ENCODE data around the gene RANBP1.

RANBP1 gene

DNA sequence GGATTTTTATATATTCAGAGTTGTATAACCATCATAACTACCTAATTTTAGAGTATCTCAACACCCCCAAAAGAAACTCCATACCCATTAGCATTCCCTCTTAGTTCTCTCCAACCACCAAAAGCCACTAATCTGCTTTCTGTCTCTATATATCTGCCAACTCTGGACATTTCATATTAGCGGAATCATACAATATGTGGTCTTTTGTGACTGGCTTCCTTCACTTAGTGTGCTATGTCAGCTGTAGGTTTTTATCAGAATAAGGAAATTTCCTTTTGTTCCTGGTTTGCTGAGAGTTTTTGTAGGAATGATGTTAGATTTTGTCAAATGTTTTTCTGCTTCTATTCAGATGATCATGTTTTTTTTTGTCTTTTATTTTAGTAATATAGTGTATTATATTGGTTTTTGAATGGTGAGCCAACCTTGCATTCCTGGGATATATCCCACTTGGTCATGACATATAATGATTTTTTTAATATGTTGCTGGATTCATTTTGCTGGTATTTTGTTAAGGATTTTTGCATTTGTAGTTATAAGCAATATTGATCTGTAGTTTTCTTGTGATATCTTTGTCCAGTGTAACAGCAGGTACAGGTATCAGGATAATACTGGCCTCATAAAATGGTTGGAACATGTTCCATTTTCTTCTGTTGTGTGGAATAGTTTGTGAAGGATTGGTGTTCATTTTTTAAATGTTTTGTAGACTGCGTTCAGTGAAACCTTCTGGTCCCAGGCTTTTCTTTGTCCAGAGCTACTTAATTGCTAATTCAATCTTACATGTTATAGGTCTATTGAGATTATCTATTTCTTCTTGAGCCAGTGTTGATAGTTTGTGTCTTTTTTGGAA, 19.1 kb upstream of the RANBP1 start:
- no peaks in the 10 kb centered on the region for H3K9me3 ChIP-seq (ENCODE audit: control insufficient read depth in 5 of 5, low read length in 5 of 5)
- no peak overlapping the region for H3K9ac ChIP-seq (ENCODE audit: low read length in 5 of 5)

GRCh38 chr22:20099099-20099711, 16.7 kb upstream of the RANBP1 start:
- Histone ChIP-seq H3K27ac (ENCODE audit: low read depth, low read length) (no peak overlapping the region), H3K9ac (ENCODE audit: low read length in 5 of 5) (no peak overlapping the region), H3K4me1 (ENCODE audit: control insufficient read depth in 5 of 5, insufficient read depth in 5 of 5, low read length in 5 of 5) (no peaks in the 10 kb centered on the region), H3K36me3 (ENCODE audit: control insufficient read depth in 5 of 5, insufficient read depth in 5 of 5, low read length in 5 of 5) (peaks cover 27 to 78% (median 70%) of the 10 kb centered on the region in 5 donors), H3K4me3 (ENCODE audit: low read depth in 1 of 5, low read length in 5 of 5) (no peak overlapping the region), H3K27me3 (ENCODE audit: control insufficient read depth in 5 of 5, insufficient read depth in 4 of 5, low read length in 5 of 5) (no peaks in the 10 kb centered on the region), H3K9me3 (ENCODE audit: control insufficient read depth in 5 of 5, low read length in 5 of 5) (no peaks in the 10 kb centered on the region)

More for the DNA sequence above, 19.1 kb upstream of the RANBP1 start:
- Histone ChIP-seq H3K27ac (ENCODE audit: low read depth, low read length) (no peak overlapping the region), H3K4me3 (ENCODE audit: low read depth in 1 of 5, low read length in 5 of 5) (no peak overlapping the region), H3K27me3 (ENCODE audit: control insufficient read depth in 5 of 5, insufficient read depth in 4 of 5, low read length in 5 of 5) (no peaks in the 10 kb centered on the region), H3K36me3 (ENCODE audit: control insufficient read depth in 5 of 5, insufficient read depth in 5 of 5, low read length in 5 of 5) (peaks cover 25 to 85% (median 83%) of the 10 kb centered on the region in 5 donors), H3K4me1 (ENCODE audit: control insufficient read depth in 5 of 5, insufficient read depth in 5 of 5, low read length in 5 of 5) (no peaks in the 10 kb centered on the region)

GRCh38 chr22:20101638-20102037, 14.3 kb upstream of the RANBP1 start:
- Histone ChIP-seq H3K27me3 (ENCODE audit: control insufficient read depth in 5 of 5, insufficient read depth in 4 of 5, low read length in 5 of 5) (no peaks in the 10 kb centered on the region), H3K4me3 (ENCODE audit: low read depth in 1 of 5, low read length in 5 of 5) (no peak overlapping the region), H3K9ac (ENCODE audit: low read length in 5 of 5) (no peak overlapping the region), H3K36me3 (ENCODE audit: control insufficient read depth in 5 of 5, insufficient read depth in 5 of 5, low read length in 5 of 5) (peaks cover 18 to 78% (median 71%) of the 10 kb centered on the region in 5 donors), H3K4me1 (ENCODE audit: control insufficient read depth in 5 of 5, insufficient read depth in 5 of 5, low read length in 5 of 5) (no peaks in the 10 kb centered on the region), H3K9me3 (ENCODE audit: control insufficient read depth in 5 of 5, low read length in 5 of 5) (no peaks in the 10 kb centered on the region), H3K27ac (ENCODE audit: low read depth, low read length) (no peak overlapping the region)

DNA sequence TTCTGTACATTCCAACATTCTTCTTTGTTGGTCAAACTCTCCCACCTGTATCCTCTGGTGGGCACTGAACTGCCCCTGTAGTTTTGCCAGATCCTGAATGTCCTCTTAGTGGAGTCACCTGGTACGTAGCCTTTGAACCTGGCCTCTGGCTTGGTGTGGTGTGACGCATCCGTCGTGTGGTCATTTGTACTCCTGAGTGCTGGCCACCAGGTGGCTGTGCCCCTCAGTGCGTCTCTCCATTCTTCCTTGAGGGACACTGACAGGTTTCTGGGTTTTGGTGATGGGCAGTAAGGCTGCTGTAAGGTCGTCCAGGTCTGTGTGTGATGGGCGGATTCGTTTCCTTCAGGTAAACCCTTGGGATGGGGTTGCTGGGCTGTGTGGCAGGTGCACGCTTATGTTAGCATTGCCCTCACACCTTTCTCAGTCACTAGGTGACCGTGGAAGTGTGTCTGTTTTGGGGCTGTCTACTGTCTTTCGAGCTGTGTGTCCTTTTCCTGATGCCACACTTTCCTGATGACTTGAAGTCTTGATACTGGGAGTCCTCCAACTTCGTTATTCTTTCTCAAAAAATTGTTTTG, 13.6 kb upstream of the RANBP1 start:
- no peak overlapping the region for H3K4me3 ChIP-seq (ENCODE audit: low read depth in 1 of 5, low read length in 5 of 5)
- peaks cover 12 to 84% (median 76%) of the 10 kb centered on the region in 5 donors for H3K36me3 ChIP-seq (ENCODE audit: control insufficient read depth in 5 of 5, insufficient read depth in 5 of 5, low read length in 5 of 5)
- H3K9me3 ChIP-seq (ENCODE audit: control insufficient read depth in 5 of 5, low read length in 5 of 5): no peaks in the 10 kb centered on the region
- no peak overlapping the region for H3K27ac ChIP-seq (ENCODE audit: low read depth, low read length)
- H3K9ac ChIP-seq (ENCODE audit: low read length in 5 of 5): no peak overlapping the region
- H3K27me3 ChIP-seq (ENCODE audit: control insufficient read depth in 5 of 5, insufficient read depth in 4 of 5, low read length in 5 of 5): no peaks in the 10 kb centered on the region
- H3K4me1 ChIP-seq (ENCODE audit: control insufficient read depth in 5 of 5, insufficient read depth in 5 of 5, low read length in 5 of 5): no peaks in the 10 kb centered on the region

DNA sequence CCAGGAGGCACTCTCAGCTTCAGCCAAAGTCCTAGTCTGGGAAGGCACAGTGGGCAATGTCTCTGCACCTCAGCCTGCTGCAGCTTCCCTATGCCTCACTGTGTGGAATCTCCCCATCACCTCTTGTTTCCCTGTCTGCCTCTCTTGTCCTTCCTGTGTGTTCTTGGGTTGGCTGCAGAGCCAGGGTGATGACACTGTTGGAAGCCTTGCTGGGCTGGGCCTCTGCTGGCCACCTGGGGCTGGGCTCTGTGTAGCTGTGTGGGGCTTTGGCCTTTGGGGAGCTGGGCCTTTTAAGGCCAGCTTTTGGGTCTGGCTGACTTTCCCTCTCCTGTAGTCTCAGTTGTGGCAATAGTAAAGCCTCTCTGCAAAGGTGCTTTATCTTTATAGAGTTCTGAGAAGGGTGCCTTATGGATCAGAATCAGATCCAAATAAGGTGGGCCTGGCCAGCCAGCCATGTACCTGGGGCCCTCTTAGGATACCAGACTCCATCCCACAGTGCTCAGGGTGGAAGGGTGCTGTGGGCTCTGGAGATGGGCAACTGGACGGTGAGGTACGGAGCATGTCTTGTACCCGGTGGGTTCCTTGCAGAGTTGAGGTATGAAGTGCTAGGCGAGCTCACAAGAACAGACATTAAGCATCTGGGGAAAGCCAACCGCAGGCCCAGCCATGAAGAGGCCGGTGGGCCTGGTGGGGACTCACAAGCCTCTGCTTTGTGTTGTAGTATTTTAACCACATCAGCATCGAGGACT, 10.3 kb upstream of the RANBP1 start:
- no peaks in the 10 kb centered on the region for H3K27me3 ChIP-seq (ENCODE audit: control insufficient read depth in 5 of 5, insufficient read depth in 4 of 5, low read length in 5 of 5)
- no peaks in the 10 kb centered on the region for H3K9me3 ChIP-seq (ENCODE audit: control insufficient read depth in 5 of 5, low read length in 5 of 5)
- no peak overlapping the region for H3K4me3 ChIP-seq (ENCODE audit: low read depth in 1 of 5, low read length in 5 of 5)
- peaks cover 2 to 91% (median 84%) of the 10 kb centered on the region in 5 donors for H3K36me3 ChIP-seq (ENCODE audit: control insufficient read depth in 5 of 5, insufficient read depth in 5 of 5, low read length in 5 of 5)
- no peak overlapping the region for H3K27ac ChIP-seq (ENCODE audit: low read depth, low read length)
- H3K9ac ChIP-seq (ENCODE audit: low read length in 5 of 5): no peak overlapping the region
- H3K4me1 ChIP-seq (ENCODE audit: control insufficient read depth in 5 of 5, insufficient read depth in 5 of 5, low read length in 5 of 5): no peaks in the 10 kb centered on the region

DNA sequence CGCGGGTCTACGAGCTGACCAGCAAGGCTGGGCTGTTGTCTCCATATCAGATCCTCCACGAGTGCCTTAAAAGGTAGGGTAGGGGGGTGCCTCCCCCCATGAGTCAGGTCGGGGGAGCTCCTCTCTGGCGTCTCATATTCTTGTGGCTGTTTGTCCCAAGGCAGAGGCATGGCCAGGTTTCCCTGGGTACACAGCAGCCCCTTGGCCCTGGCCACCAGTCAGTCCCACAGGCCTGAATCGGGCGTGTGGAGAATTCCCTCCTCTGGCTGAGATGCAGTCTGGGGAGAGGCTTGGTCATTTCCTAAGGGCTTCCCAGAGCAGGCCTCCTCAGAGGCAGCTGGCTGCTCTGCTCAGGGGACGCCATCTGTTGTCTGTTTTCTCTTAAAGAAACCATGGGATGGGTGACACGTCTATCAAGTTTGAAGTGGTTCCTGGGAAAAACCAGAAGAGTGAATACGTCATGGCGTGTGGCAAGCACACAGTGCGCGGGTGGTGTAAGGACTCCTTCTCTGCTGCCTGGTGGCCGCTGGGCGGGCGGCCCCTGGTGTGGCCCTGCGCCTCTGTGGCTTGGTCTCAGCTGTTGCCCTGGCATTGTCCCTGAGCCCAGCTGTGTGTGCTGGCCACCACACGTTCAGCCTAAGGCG, 9.6 kb upstream of the RANBP1 start:
- H3K4me3 ChIP-seq (ENCODE audit: low read depth in 1 of 5, low read length in 5 of 5): no peak overlapping the region
- no peaks in the 10 kb centered on the region for H3K9me3 ChIP-seq (ENCODE audit: control insufficient read depth in 5 of 5, low read length in 5 of 5)
- no peaks in the 10 kb centered on the region for H3K4me1 ChIP-seq (ENCODE audit: control insufficient read depth in 5 of 5, insufficient read depth in 5 of 5, low read length in 5 of 5)
- peaks cover 2 to 91% (median 86%) of the 10 kb centered on the region in 5 donors for H3K36me3 ChIP-seq (ENCODE audit: control insufficient read depth in 5 of 5, insufficient read depth in 5 of 5, low read length in 5 of 5)
- H3K27ac ChIP-seq (ENCODE audit: low read depth, low read length): no peak overlapping the region
- H3K27me3 ChIP-seq (ENCODE audit: control insufficient read depth in 5 of 5, insufficient read depth in 4 of 5, low read length in 5 of 5): no peaks in the 10 kb centered on the region
- no peak overlapping the region for H3K9ac ChIP-seq (ENCODE audit: low read length in 5 of 5)

- Histone ChIP-seq H3K9ac (ENCODE audit: low read length in 5 of 5) (no peak overlapping the region), H3K36me3 (ENCODE audit: control insufficient read depth in 5 of 5, insufficient read depth in 5 of 5, low read length in 5 of 5) (peaks cover 2 to 90% (median 85%) of the 10 kb centered on the region in 5 donors), H3K4me3 (ENCODE audit: low read depth in 1 of 5, low read length in 5 of 5) (no peak overlapping the region), H3K27ac (ENCODE audit: low read depth, low read length) (no peak overlapping the region), H3K9me3 (ENCODE audit: control insufficient read depth in 5 of 5, low read length in 5 of 5) (no peaks in the 10 kb centered on the region), H3K27me3 (ENCODE audit: control insufficient read depth in 5 of 5, insufficient read depth in 4 of 5, low read length in 5 of 5) (no peaks in the 10 kb centered on the region), H3K4me1 (ENCODE audit: control insufficient read depth in 5 of 5, insufficient read depth in 5 of 5, low read length in 5 of 5) (no peaks in the 10 kb centered on the region)
These were observed 9.1 kb upstream of the RANBP1 start for GRCh38 chr22:20106849-20107237.

DNA sequence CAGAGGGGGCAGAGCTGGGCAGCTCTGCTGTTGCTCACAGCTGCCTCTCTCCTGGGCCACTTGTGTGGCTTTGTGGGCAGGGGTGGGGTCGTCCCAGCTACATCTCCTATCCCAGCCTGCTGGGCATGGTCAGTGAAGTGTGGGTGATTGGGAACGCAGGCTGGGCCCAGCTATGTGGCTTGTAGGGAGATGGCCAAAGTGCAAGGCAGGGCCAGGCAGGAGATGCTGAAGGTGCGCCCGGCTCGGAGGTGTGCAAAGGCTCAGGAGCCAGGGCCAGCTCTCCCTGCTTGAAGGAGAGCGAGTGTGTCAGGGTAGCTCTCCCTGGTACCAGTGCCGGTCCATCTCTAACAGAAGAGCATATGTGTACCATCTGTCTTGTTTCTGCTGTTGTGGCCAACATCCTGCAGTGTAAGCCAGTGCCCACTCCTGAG, 8.4 kb upstream of the RANBP1 start:
- Histone ChIP-seq H3K36me3 (ENCODE audit: control insufficient read depth in 5 of 5, insufficient read depth in 5 of 5, low read length in 5 of 5) (peaks cover 2 to 90% (median 86%) of the 10 kb centered on the region in 5 donors), H3K9ac (ENCODE audit: low read length in 5 of 5) (no peak overlapping the region), H3K27ac (ENCODE audit: low read depth, low read length) (no peak overlapping the region), H3K4me1 (ENCODE audit: control insufficient read depth in 5 of 5, insufficient read depth in 5 of 5, low read length in 5 of 5) (peaks cover 0 to 4% (median 0%) of the 10 kb centered on the region in 5 donors), H3K9me3 (ENCODE audit: control insufficient read depth in 5 of 5, low read length in 5 of 5) (no peaks in the 10 kb centered on the region), H3K4me3 (ENCODE audit: low read depth in 1 of 5, low read length in 5 of 5) (no peak overlapping the region), H3K27me3 (ENCODE audit: control insufficient read depth in 5 of 5, insufficient read depth in 4 of 5, low read length in 5 of 5) (no peaks in the 10 kb centered on the region)

DNA sequence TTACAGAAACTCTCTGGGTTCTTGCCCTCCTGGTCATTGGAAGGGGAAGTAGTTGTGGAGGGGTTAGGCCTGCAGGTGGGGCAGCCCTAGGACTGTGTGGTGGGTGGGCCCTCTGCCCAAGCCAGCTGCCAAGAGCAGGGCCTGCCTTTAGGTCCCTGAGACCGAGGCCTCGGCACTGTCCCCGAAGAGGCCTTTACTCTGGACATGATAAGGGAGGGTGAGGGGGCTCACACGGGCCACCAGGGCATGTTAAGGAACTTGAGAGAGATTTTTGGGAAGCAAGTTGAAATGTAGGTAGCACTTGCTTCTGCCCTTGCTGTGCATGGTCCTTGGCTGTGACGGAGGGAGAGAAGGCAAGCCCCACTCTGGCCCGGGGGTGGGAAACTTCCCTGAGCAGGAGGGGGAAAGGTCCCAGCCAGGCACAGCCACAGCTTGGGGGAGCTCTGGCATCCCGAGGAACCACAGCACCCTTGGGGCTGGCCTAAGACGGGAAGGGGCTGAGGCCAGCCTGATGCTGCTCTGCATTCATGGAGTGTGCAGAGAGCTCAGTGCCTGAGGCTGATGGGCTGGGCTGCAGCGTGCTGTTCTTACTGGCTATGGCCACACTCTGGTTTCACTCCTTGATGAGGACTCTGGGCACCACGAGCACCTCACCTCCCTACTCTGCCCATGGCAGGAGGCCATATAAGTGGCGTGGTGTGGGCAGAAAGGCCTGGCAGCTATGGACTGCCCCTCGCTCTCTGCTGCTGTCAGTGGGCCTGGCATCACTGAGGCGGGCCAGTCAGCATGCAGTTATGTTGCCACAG, 7.8 kb upstream of the RANBP1 start:
- peaks cover 0 to 4% (median 0%) of the 10 kb centered on the region in 5 donors for H3K4me1 ChIP-seq (ENCODE audit: control insufficient read depth in 5 of 5, insufficient read depth in 5 of 5, low read length in 5 of 5)
- H3K9ac ChIP-seq (ENCODE audit: low read length in 5 of 5): no peak overlapping the region
- H3K27me3 ChIP-seq (ENCODE audit: control insufficient read depth in 5 of 5, insufficient read depth in 4 of 5, low read length in 5 of 5): no peaks in the 10 kb centered on the region
- H3K36me3 ChIP-seq (ENCODE audit: control insufficient read depth in 5 of 5, insufficient read depth in 5 of 5, low read length in 5 of 5): peaks cover 2 to 95% (median 91%) of the 10 kb centered on the region in 5 donors
- H3K4me3 ChIP-seq (ENCODE audit: low read depth in 1 of 5, low read length in 5 of 5): no peak overlapping the region
- no peaks in the 10 kb centered on the region for H3K9me3 ChIP-seq (ENCODE audit: control insufficient read depth in 5 of 5, low read length in 5 of 5)
- H3K27ac ChIP-seq (ENCODE audit: low read depth, low read length): no peak overlapping the region
